Measurements from ENCODE around the gene BCL10.

The BCL10 gene

DNA sequence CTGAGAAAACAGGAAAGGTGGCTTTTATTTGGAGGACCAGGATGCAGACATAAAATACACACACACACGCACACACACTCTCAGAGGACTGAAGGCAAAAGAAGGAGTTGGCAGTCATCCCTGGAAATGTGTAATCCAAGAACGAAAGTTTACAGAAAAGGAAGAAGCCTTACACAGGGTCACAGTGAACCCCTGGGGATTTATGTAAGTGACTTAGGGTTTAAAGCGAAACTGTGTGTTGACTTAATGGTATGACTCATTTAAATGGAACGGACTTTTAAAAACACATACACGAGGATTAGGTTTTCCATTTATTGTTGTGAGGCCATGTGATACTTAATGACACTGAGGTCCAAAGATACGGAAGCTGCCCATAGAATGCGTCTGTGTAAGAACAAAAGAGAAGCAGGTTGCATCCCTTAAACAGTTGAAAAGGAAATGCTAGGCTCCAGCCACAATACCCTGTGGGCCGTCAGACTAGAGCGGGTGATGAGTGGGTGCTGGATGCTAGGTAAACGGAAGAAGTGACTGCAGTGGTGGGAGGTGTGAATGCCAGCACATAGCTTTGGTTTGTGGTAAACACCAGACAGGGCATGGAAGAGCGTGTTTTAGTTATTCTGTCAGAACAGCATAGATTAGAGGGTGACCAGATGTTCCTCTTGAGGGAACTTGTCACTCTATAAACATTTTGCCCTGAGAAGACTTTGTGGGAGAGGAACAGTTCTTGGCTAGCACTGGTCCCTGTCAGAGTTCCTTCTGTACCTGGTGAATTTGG is 21.6 kb upstream of the BCL10 start:
- no peak for FAIRE-seq

DNA sequence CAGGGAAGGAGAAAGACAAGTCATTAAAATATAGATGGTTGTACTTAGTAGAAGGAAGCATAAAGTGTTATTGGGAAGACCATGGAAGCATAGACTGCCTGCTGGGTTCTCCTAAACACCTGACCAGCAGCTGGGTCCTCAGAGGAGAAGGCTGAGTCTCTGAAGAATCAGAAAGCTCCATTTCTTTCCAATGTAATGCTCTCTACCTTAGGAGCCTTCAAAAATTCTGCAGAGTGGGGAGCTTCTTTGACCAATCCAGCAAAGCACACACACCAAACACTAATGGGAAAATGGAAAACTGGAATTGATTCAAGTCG is 21.1 kb upstream of the BCL10 start:
- peak; percentile 90 for FAIRE-seq

DNA sequence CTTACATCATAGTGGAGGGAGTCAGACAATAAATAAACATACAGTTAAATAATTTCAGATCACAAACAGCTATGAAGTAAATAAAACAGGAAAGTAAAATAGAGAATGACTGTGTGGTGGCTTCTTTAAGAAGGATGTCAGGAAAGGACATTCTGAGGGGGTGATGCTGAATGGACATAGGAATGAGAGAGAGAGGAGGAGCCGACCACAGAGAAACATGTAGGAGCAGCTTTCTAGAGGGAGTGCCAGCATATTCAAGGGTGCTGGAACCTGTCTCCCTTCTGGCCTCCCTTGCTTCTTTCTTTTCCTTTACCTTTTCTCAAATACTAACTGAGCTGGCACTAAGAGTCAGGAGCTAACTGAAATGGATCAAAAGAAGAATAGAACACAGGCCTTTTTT is 20.5 kb upstream of the BCL10 start:
- FAIRE-seq, result no peak

- FAIRE-seq, result no peak
These were observed 19.2 kb upstream of the BCL10 start for GRCh38 chr1:85295654-85296053.

DNA sequence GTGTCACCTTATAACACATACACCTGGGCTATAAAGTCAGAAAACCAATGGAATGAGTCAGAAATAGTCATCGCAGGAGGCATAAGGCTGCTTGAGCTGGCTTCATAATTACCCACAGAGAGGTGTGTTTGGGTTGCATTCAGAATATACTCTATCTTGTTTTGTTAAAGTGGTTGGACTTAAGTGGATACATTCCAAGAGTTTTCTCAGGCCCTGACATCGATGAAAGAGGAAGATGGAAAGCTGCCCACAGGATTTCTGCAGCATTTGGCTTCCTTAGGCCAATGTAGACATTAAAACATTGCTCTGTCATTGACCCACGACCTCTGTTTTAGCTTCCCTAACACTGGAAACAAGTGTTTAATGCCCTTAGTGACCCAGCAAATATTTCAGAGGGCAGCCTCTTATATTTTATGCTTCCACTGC is 18.6 kb upstream of the BCL10 start:
- FAIRE-seq, result no peak

- no peak for FAIRE-seq
These were observed 14.4 kb upstream of the BCL10 start for GRCh38 chr1:85290826-85291225.

- FAIRE-seq, result no peak
These were observed 13.5 kb upstream of the BCL10 start for GRCh38 chr1:85289848-85290335.

- FAIRE-seq, result no peak
These were observed 12.9 kb upstream of the BCL10 start for GRCh38 chr1:85289207-85289847.

DNA sequence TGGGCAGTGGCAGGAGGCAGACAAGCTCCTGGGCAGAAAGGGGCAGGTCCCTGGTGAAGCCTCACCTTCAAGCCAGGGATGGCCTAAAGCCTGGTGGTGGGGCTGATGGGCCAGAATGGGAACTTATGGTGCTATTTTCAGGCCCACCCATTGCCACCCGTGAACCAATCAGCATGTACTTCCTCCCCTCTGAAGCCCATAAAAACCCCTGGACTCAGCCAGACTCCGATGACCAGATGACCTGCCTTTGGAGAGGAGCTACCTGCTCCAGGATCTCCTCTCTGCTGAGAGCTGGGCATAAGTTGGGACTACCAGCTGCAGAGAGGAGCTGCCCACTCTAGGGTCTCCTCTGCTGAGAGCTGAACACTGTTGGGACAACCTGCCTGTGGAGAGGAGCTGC is 7.8 kb upstream of the BCL10 start:
- FAIRE-seq, result no peak

DNA sequence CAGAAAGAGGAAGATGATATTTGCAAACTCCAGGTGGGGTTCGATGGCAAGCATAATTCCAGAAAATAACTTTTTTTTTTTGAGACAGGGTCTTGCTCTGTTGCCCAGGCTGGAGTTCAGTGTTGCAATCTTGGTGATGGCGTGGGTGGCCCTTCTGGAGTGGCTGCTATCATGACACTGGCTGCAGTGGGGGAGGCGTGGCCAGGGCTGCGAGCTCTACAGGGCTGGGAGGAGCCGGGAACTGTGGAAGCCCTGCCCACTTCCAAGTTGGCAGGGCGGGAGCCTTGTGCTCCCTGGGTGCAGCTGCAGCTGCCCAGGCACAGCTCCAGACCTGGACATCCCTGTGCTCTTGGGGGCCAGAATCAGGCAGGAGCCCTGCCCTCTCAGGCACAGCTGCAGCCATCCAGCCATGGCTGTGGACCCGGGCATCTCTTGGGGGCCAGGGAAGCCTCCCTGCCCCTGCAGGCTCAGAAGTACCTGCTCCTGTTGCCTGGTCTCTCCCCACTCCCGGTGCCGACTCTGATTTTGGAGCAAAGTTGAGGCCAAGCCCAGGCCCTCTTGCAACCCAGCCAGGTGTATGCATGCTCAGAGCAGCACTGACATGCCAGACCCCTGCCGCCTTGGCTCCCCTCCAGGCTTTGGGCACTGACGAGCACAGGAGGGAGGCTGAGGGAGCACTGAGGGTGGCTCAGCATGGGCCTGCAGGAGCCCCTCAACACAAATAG is 7.2 kb upstream of the BCL10 start:
- FAIRE-seq, result no peak

- no peak for FAIRE-seq
These were observed 6.0 kb upstream of the BCL10 start for GRCh38 chr1:85282424-85282823.

GRCh38 chr1:85280636-85281035 is 4.2 kb upstream of the BCL10 start:
- no peak for FAIRE-seq

DNA sequence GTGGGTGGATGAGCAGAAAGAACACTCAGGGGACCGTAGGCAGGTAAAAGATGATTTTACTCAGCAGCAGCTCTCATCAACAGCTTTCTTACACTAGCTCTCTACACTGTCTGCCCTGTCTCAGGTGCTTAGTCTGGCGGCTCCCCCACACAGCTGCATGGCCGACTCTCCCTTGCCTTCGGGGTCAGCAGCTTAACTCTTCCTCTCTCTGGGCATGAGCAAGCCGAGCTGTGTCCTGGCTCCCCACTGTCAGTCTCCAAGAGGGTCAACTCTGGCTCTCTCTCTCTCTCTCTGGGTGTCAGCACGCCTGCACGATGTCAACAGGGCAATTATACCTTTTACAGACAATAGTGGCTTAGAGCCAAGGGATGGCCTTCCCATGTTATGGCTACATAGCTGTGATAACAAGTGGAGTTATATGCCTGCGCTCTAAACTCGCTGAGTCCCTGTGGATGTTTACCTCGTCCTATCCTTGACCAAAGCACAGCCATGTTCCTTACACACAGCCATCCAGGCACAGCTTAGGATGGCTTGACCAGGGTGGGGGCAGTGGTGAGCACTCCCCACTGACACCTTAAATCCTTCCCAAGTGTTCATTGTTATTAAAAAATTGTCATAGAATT is 3.1 kb upstream of the BCL10 start:
- no peak for FAIRE-seq

DNA sequence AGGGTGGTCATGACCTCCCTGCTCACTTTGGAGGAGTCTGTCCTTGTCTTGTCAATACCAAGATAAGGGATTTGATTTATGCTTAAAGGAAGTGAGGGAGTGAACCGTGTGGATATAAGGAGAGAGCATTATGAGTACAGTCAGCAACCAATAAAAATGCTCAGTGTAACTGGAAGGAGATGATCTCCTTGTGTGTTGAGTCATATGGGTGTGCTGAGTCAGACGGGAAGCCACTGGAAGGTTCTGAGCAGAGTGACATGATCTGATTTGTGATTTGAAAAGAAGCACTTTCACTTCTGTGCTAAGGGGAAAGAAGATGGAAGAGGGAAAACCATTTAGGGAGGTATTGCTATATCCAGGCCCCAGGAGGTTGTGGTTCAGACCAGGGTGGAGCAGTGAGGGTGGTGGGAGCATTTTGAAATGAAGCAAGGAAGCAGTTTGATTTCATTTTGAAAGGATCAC is 2.5 kb upstream of the BCL10 start:
- peak; percentile 17 for FAIRE-seq

- FAIRE-seq, result no peak
These were observed 1.4 kb upstream of the BCL10 start for GRCh38 chr1:85277802-85278201.

- FAIRE-seq, result no peak
These were observed 677 bp upstream of the BCL10 start for GRCh38 chr1:85276978-85277639.

DNA sequence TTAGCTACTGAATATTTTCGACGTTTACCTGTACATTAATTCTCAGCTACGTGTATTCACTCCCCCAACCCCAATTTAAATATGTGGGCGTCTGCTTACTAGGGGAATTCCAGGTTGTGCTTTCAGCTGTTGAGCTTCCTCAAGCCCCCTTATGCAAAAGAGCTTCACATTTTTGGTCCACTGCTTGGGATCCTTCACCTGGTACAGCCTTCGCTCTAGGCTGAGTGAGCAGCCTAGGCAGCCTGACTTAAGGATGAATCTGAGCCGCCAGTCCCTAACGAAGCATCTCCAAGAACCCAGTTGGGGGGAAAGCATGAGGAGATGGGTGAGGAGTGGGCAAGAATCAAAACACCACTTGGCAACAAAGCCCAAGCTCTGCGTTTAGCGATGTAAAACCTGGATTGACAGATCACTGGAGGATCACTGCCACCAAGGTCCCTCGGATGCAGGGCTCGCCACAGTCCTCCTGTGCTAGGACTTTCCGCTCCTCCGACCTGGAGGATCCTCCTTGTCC is 674 bp downstream of the BCL10 start:
- FAIRE-seq, result no peak

DNA sequence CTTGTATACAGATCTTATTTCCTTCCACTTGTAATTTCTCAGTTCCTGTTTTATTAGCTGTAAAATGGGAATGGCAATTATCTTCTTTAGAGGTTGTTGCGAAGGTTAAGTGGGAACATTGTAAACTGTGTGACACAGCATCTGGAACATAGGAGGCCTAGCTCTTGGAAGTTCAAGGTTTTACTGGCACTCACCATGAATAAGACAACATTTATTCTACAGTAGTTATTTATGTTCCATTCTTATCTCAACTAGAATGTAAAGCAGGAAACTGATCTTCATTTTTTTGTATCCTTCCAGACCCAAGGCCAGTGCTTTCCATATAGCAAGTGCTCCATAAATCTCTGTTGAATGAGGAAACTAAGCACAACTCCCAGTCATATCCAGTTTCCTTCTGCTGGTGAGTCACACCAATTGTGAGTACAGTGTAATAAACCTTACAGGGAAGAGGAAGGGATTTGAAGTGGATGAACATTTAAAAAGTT is 1.4 kb downstream of the BCL10 start:
- no peak for FAIRE-seq

- no peak for FAIRE-seq
These were observed 3.0 kb downstream of the BCL10 start for GRCh38 chr1:85273397-85273796.

GRCh38 chr1:85268801-85269585 is 7.4 kb downstream of the BCL10 start:
- no peak for FAIRE-seq

- FAIRE-seq, result peak; percentile 53
These were observed 9.1 kb downstream of the BCL10 start for GRCh38 chr1:85267313-85267712.

GRCh38 chr1:85264150-85264549 is 12.3 kb downstream of the BCL10 start:
- no peak for FAIRE-seq
